Esophagus squamous epithelium (tissue), 5 donors: ENCODE data around the gene EPDR1. TPM values are rescaled to one million over a fixed set of nuclear protein-coding genes. Genes with fewer than 3 reads are reported as not detected.

ENCODE experiments used
- DNase-seq: peaks from one replicate; lab custom pipeline; 2025; lab: John Stamatoyannopoulos, UW
- H3K27ac ChIP-seq, 4 donors: fragments of 200-600 bp; sonication (generic); one replicate each; pipeline ENCODE4 v1.5.1; 2016 to 2019; ENCODE audit warnings: mild to moderate bottlenecking in 1 of 4
- H3K27me3 ChIP-seq, 4 donors: fragments of 200-600 bp; sonication (generic); 1 replicate in 3 of 4; 2 replicates in 1 of 4; pipeline versions ENCODE4 v1.5.1 to v1.6.0; 2017 to 2021; ENCODE audit warnings: antibody characterized with exemption in 1 of 4
- H3K36me3 ChIP-seq, 3 donors: fragments of 200-600 bp; sonication (generic); one replicate each; pipeline ENCODE4 v1.5.1; 2016 to 2019
- H3K4me1 ChIP-seq, 3 donors: fragments of 200-600 bp; sonication (generic); one replicate each; pipeline ENCODE4 v1.5.1; 2017 to 2019
- H3K4me3 ChIP-seq, 4 donors: fragments of 200-600 bp; sonication (generic); 1 replicate in 3 of 4; 2 replicates in 1 of 4; pipeline ENCODE4 v1.5.1; 2016 to 2019; ENCODE audit warnings: mild to moderate bottlenecking in 2 of 4, moderate library complexity in 1 of 4
- H3K9me3 ChIP-seq, 3 donors: fragments of 200-600 bp; sonication (generic); one replicate each; pipeline ENCODE4 v1.5.1; 2016 to 2019
- CTCF ChIP-seq, 6 experiments: fragments of 450-650 bp in 4 of 6; fragments of 200-600 bp in 2 of 6; sonication (generic) in 2 of 6; IDR thresholded peaks; one replicate each; pipeline ENCODE4 v1.5.1; 2016 to 2019; ENCODE audit warnings: antibody characterized with exemption in 6 of 6, mild to moderate bottlenecking in 4 of 6, moderate library complexity in 4 of 6
- POLR2A ChIP-seq, 4 donors: fragments of 450-650 bp; IDR thresholded peaks; one replicate each; pipeline ENCODE4 v1.6.1; 2017; ENCODE audit warnings: antibody characterized with exemption in 4 of 4, mild to moderate bottlenecking in 4 of 4, moderate library complexity in 3 of 4
- WGBS, 2 donors: methylation state at CpG; one replicate each; pipeline ENCODE4 v1.1.5; 2018; 5-methylcytosine and 5-hydroxymethylcytosine counted together
- intact Hi-C: fragments of 100-400 bp; cut with DNase I; formaldehyde crosslinking; loops from one replicate; pipeline ENCODE4 v1.15.0; 2022
- total RNA-seq, 4 donors: library from RNA; depleted of rRNA; stranded (reverse); fragments of >200 nt; gene quantifications; one replicate each; pipeline ENCODE4 v1.1.0, GENCODE V29; 2016
- donor health status: DM: yes; HTN: yes; CAD: no.

Gene EPDR1
- total RNA-seq, 4 donors from 2014 or later, result 1.4 to 4.3 (median 3.4) TPM

DNA sequence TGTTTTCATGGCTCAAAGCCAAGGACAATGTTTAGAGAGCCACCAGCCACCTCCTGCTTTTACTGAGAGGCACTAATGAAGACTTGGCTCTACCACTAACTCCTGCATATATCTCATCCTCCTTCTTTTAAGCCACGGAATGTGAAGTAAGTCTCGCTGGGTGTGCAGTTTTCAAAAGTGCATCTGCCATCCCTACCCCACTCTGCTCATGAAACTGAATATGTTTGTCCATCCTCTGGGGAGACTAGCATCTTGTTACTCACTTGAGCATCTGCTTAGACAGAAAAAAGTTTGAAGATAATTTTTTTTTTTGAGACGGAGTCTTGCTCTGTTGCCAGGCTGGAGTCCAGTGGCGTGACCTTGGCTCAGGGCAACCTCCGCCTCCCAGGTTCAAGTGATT is 40.8 kb downstream of the EPDR1 start:
- Histone ChIP-seq H3K27me3 (no peaks in the 10 kb centered on the region), H3K27ac (no peak overlapping the region), H3K36me3 (no peaks in the 10 kb centered on the region), H3K9me3 (no peaks in the 10 kb centered on the region), H3K4me3 (no peak overlapping the region), H3K4me1 (no peaks in the 10 kb centered on the region)
- intact Hi-C loops, result no loop called here
- 66 to 93% methylated on average over 4 to 5 of the region's 5 CpGs for WGBS, 2 donors
- no peak for DNase-seq
- TF ChIP-seq POLR2A (IDR thresholded peaks at IDR 0.05) (no peak), CTCF (IDR thresholded peaks at IDR 0.05) (no peak)

GRCh38 chr7:37964196-37964595 is 43.8 kb downstream of the EPDR1 start:
- Histone ChIP-seq H3K27me3 (no peaks in the 10 kb centered on the region), H3K9me3 (no peaks in the 10 kb centered on the region), H3K4me1 (no peaks in the 10 kb centered on the region), H3K36me3 (no peaks in the 10 kb centered on the region), H3K4me3 (no peak overlapping the region), H3K27ac (no peak overlapping the region)
- TF ChIP-seq POLR2A (IDR thresholded peaks at IDR 0.05) (no peak), CTCF (IDR thresholded peaks at IDR 0.05) (no peak)
- no peak for DNase-seq
- 44 to 60% methylated on average over 5 of the region's 5 CpGs for WGBS, 2 donors
- intact Hi-C loops, result no loop called here

- WGBS, 2 donors, result 63 to 74% methylated on average over 2 to 3 of the region's 3 CpGs
- H3K27ac ChIP-seq, result no peak overlapping the region
- H3K9me3 ChIP-seq, result no peaks in the 10 kb centered on the region
- H3K4me3 ChIP-seq, result no peak overlapping the region
- TF ChIP-seq POLR2A (IDR thresholded peaks at IDR 0.05) (no peak), CTCF (IDR thresholded peaks at IDR 0.05) (no peak)
- intact Hi-C loops, result no loop called here
- H3K27me3 ChIP-seq, result no peaks in the 10 kb centered on the region
- no peaks in the 10 kb centered on the region for H3K4me1 ChIP-seq
- DNase-seq, result no peak
- no peaks in the 10 kb centered on the region for H3K36me3 ChIP-seq
Measured at GRCh38 chr7:37970211-37970610, 49.8 kb downstream of the EPDR1 start.

DNA sequence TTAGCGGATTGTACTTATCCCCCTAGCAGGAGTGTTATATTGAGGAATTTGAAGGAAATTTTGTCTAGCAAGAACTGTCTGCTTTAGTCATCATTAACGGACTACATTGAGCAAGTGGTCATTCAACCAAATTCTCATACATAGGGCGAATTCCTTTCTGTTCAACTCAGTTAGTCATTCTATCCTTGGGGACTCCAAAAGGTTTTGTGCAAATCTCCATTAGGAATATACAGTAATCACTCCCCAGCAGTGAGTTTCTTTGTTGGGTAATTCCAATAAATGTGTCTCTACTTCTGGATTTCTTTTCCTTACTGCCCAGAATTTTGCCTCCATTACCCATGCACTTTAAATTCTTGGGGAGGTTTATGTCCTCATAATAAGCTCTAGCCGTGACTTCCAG is 51.1 kb downstream of the EPDR1 start:
- H3K27me3 ChIP-seq, result no peaks in the 10 kb centered on the region
- TF ChIP-seq CTCF (IDR thresholded peaks at IDR 0.05) (no peak), POLR2A (IDR thresholded peaks at IDR 0.05) (no peak)
- intact Hi-C loops, result no loop called here
- DNase-seq, result no peak
- H3K4me3 ChIP-seq, result no peak overlapping the region
- H3K4me1 ChIP-seq, result no peaks in the 10 kb centered on the region
- WGBS, 2 donors, result 57 to 75% methylated on average over 4 of the region's 4 CpGs
- H3K9me3 ChIP-seq, result no peaks in the 10 kb centered on the region
- H3K36me3 ChIP-seq, result no peaks in the 10 kb centered on the region
- H3K27ac ChIP-seq, result no peak overlapping the region

- Histone ChIP-seq H3K4me3 (no peak overlapping the region), H3K27me3 (no peaks in the 10 kb centered on the region), H3K9me3 (no peaks in the 10 kb centered on the region), H3K4me1 (no peaks in the 10 kb centered on the region), H3K27ac (no peak overlapping the region), H3K36me3 (no peaks in the 10 kb centered on the region)
- DNase-seq, result no peak
- intact Hi-C loops, result no loop called here
- TF ChIP-seq CTCF (IDR thresholded peaks at IDR 0.05) (no peak), POLR2A (IDR thresholded peaks at IDR 0.05) (no peak)
- WGBS, 2 donors, result 18 to 27% methylated on average over 1 of the region's 1 CpG
Measured at GRCh38 chr7:37973915-37974314, 53.5 kb downstream of the EPDR1 start.
